CD14-positive monocyte (primary cell): ENCODE measurements around the gene TLR4. TPM values are rescaled to one million over a fixed set of nuclear protein-coding genes. Genes with fewer than 3 reads are reported as not detected.

Source experiments
- DNase-seq, 3 donors: peaks; one replicate each; pipeline ENCODE4 v3.0.0-alpha.2; 2011 to 2022
- H2AFZ ChIP-seq: 2 replicates; pipeline ENCODE4 v1.6.0; 2012; ENCODE audit warnings: mild to moderate bottlenecking, low read depth, low read length, inconsistent platforms; ENCODE audit not compliant: insufficient read depth, poor library complexity, severe bottlenecking
- H3K27ac ChIP-seq, 2 donors: 1 replicate in 1 of 2; 2 replicates in 1 of 2; pipeline ENCODE4 v1.5.1; 2012 to 2013; ENCODE audit warnings: low read length in 2 of 2, control low read depth in 1 of 2, inconsistent platforms in 1 of 2, low read depth in 1 of 2, mild to moderate bottlenecking in 1 of 2
- H3K27me3 ChIP-seq, 2 donors: one replicate each; pipeline versions ENCODE4 v1.6.0 to v1.6.1; 2011 to 2013; ENCODE audit warnings: low read length in 2 of 2; ENCODE audit not compliant: control insufficient read depth in 2 of 2, insufficient read depth in 2 of 2
- H3K36me3 ChIP-seq, 2 donors: replicated peaks in 1 of 2; 1 replicate in 1 of 2; 2 replicates in 1 of 2; pipeline versions ENCODE4 v1.5.1 to v1.6.1; 2012 to 2013; ENCODE audit warnings: low read length in 2 of 2, control low read depth in 1 of 2, inconsistent platforms in 1 of 2, mild to moderate bottlenecking in 1 of 2; ENCODE audit not compliant: insufficient read depth in 2 of 2, control insufficient read depth in 1 of 2
- H3K4me1 ChIP-seq, 2 donors: 1 replicate in 1 of 2; 2 replicates in 1 of 2; pipeline versions ENCODE4 v1.5.1 to v1.6.1; 2012 to 2013; ENCODE audit warnings: low read length in 2 of 2, control low read depth in 1 of 2, inconsistent platforms in 1 of 2, mild to moderate bottlenecking in 1 of 2, moderate library complexity in 1 of 2; ENCODE audit not compliant: insufficient read depth in 2 of 2, control insufficient read depth in 1 of 2
- H3K4me2 ChIP-seq: replicated peaks from 2 replicates; pipeline ENCODE3; 2012; ENCODE audit warnings: low read length, moderate library complexity, mild to moderate bottlenecking; ENCODE audit not compliant: poor library complexity, severe bottlenecking; ENCODE audit errors: extremely low read depth
- H3K4me3 ChIP-seq, 3 experiments: fragments of 200-600 bp in 1 of 3; sonication (generic) in 1 of 3; replicated peaks in 1 of 3; 1 replicate in 2 of 3; 2 replicates in 1 of 3; pipeline ENCODE4 v1.5.1; 2011 to 2013; ENCODE audit warnings: low read length in 3 of 3, mild to moderate bottlenecking in 3 of 3, control low read depth in 2 of 3, low read depth in 2 of 3, inconsistent platforms in 1 of 3, moderate library complexity in 1 of 3
- H3K79me2 ChIP-seq: 2 replicates; pipeline ENCODE4 v1.6.0; 2012; ENCODE audit warnings: mild to moderate bottlenecking, control low read depth, inconsistent platforms, low read length, moderate library complexity; ENCODE audit not compliant: insufficient read depth
- H3K9ac ChIP-seq: 2 replicates; pipeline ENCODE4 v1.6.0; 2017; ENCODE audit warnings: low read length, mild to moderate bottlenecking; ENCODE audit not compliant: insufficient read depth, poor library complexity, severe bottlenecking
- H3K9me3 ChIP-seq, 2 donors: replicated peaks in 1 of 2; 1 replicate in 1 of 2; 2 replicates in 1 of 2; pipeline versions ENCODE4 v1.5.1 to v1.6.1; 2012 to 2013; ENCODE audit warnings: low read length in 2 of 2, control low read depth in 1 of 2; ENCODE audit not compliant: control insufficient read depth in 1 of 2, insufficient read depth in 1 of 2
- H4K20me1 ChIP-seq: 2 replicates; pipeline ENCODE4 v1.6.0; 2012; ENCODE audit warnings: mild to moderate bottlenecking, low read length, control low read depth, moderate library complexity; ENCODE audit not compliant: insufficient read depth
- H3K27ac Mint-ChIP-seq, 7 donors: one replicate each; pipeline ENCODE4 v1.8.0; 2020; ENCODE audit warnings: mild to moderate bottlenecking in 7 of 7, mixed read lengths in 7 of 7, moderate library complexity in 6 of 7, inconsistent platforms in 2 of 7
- H3K27me3 Mint-ChIP-seq, 3 donors: one replicate each; pipeline ENCODE4 v1.8.0; 2021 to 2022; ENCODE audit warnings: low read depth in 3 of 3, mild to moderate bottlenecking in 3 of 3, mixed read lengths in 3 of 3, moderate library complexity in 3 of 3, inconsistent platforms in 1 of 3
- H3K36me3 Mint-ChIP-seq, 2 donors: one replicate each; pipeline ENCODE4 v1.8.0; 2020; ENCODE audit warnings: mixed read lengths in 2 of 2, inconsistent platforms in 1 of 2, mild to moderate bottlenecking in 1 of 2
- H3K4me1 Mint-ChIP-seq: one replicate; pipeline ENCODE4 v1.8.0; 2020; ENCODE audit warnings: mild to moderate bottlenecking, mixed read lengths
- H3K4me3 Mint-ChIP-seq, 2 donors: one replicate each; pipeline ENCODE4 v1.8.0; 2020; ENCODE audit warnings: mild to moderate bottlenecking in 2 of 2, mixed read lengths in 2 of 2, moderate library complexity in 1 of 2
- H3K9me3 Mint-ChIP-seq, 7 donors: one replicate each; pipeline ENCODE4 v1.8.0; 2020 to 2022; ENCODE audit warnings: mixed read lengths in 7 of 7, mild to moderate bottlenecking in 6 of 7, moderate library complexity in 6 of 7, inconsistent platforms in 2 of 7
- WGBS: methylation state at CpG from one replicate; pipeline ENCODE4 v1.1.5; 2013; ENCODE audit warnings: missing lambda C conversion rate; ENCODE audit not compliant: insufficient coverage; 5-methylcytosine and 5-hydroxymethylcytosine counted together
- intact Hi-C, 2 donors: fragments of 100-400 bp; cut with micrococcal nuclease; formaldehyde crosslinking; loops; one replicate each; pipeline versions ENCODE4 v1.15.0 to v1.15.1; 2023
- polyA plus RNA-seq, 3 donors: library from polyadenylated mRNA; depleted of rRNA in 1 of 3; unstranded in 2 of 3; stranded (reverse) in 1 of 3; fragments of 300-500 nt in 2 of 3; fragments of >200 nt in 1 of 3; fragmentation: Illumina TruSeq in 2 of 3; gene quantifications; 1 replicate in 2 of 3; 2 replicates in 1 of 3; pipeline ENCODE4 v1.2.3, GENCODE V29; 2012 to 2021
- small RNA-seq: library from RNA; depleted of rRNA; stranded (forward); fragments of <200 nt; gene quantifications from one replicate; pipeline ENCODE3, GENCODE V24; 2012; ENCODE audit warnings: low read depth; ENCODE audit not compliant: insufficient read length
- TF ChIP-seq, protein P1 (sequence below): fragments of 200-600 bp; IDR thresholded peaks from one replicate; pipeline ENCODE4 v1.8.0; 2022; ENCODE audit warnings: antibody characterized with exemption, mild to moderate bottlenecking

TLR4 gene
- polyA plus RNA-seq, 3 donors: 34.0 to 214 (median 174) TPM

DNA sequence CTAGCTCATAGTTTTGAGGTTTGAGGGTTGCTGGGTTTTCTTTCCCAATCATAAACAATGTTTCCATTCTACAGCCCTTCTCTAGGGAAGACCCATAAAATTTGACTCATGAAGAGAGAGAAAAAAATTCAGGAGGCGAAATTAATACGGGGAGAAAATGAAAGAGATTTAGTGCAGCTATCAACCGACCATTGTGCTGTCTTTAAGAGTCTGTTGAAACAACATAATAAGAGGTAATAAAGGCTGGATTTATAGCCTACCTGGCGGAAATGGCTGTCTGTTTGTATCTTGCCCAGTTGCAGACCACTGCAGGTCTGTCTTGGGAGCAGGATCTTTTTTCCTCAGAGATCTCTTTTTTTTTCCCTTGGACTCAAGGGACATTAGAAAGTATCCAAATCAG is 66.9 kb downstream of the TLR4 start:
- Histone ChIP-seq H3K4me2 (no peak overlapping the region), H4K20me1 (no peaks in the 10 kb centered on the region), H3K79me2 (no peaks in the 10 kb centered on the region), H3K36me3 (no peaks in the 10 kb centered on the region), H3K27ac (no peak overlapping the region), H3K27me3 (no peaks in the 10 kb centered on the region), H3K4me3 (no peak overlapping the region), H3K9me3 (no peaks in the 10 kb centered on the region), H3K4me1 (no peaks in the 10 kb centered on the region), H3K9ac (no peak overlapping the region), H2AFZ (no peak overlapping the region)
- intact Hi-C loops: loop anchor here in 1 of 2 donors (10.0 kb wide), 1 partner anchor 126 kb away; no protein-coding TSS in a partner anchor
- 73% methylated on average over 4 of the region's 4 CpGs for WGBS
- TF ChIP-seq, protein P1, sequence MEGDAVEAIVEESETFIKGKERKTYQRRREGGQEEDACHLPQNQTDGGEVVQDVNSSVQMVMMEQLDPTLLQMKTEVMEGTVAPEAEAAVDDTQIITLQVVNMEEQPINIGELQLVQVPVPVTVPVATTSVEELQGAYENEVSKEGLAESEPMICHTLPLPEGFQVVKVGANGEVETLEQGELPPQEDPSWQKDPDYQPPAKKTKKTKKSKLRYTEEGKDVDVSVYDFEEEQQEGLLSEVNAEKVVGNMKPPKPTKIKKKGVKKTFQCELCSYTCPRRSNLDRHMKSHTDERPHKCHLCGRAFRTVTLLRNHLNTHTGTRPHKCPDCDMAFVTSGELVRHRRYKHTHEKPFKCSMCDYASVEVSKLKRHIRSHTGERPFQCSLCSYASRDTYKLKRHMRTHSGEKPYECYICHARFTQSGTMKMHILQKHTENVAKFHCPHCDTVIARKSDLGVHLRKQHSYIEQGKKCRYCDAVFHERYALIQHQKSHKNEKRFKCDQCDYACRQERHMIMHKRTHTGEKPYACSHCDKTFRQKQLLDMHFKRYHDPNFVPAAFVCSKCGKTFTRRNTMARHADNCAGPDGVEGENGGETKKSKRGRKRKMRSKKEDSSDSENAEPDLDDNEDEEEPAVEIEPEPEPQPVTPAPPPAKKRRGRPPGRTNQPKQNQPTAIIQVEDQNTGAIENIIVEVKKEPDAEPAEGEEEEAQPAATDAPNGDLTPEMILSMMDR: no peak
- Mint-ChIP-seq H3K36me3 (peaks cover 0 to 3% of the 10 kb centered on the region in 2 donors), H3K4me1 (peaks cover 23% of the 10 kb centered on the region), H3K27me3 (peaks cover 0 to 2% (median 2%) of the 10 kb centered on the region in 3 donors), H3K27ac (no peak overlapping the region), H3K9me3 (peaks cover 0 to 3% (median 0%) of the 10 kb centered on the region in 7 donors), H3K4me3 (no peak overlapping the region)
- DNase-seq: no peak

GRCh38 chr9:117772960-117773359 is 68.8 kb downstream of the TLR4 start:
- TF ChIP-seq, protein P1: no peak
- no peak overlapping the region for H2AFZ ChIP-seq
- Mint-ChIP-seq H3K4me3 (no peak overlapping the region), H3K27ac (peak overlapping the region in 1 of 7 donors; percentile 33), H3K4me1 (peaks cover 32% of the 10 kb centered on the region), H3K27me3 (peaks cover 0 to 2% (median 2%) of the 10 kb centered on the region in 3 donors), H3K9me3 (peaks cover 0 to 3% (median 0%) of the 10 kb centered on the region in 7 donors), H3K36me3 (no peaks in the 10 kb centered on the region)
- H3K36me3 ChIP-seq: no peaks in the 10 kb centered on the region
- H3K79me2 ChIP-seq: no peaks in the 10 kb centered on the region
- intact Hi-C loops: loop anchor here in 1 of 2 donors (10.0 kb wide), 1 partner anchor 128 kb away; no protein-coding TSS in a partner anchor
- H3K4me1 ChIP-seq: peaks cover 7 to 8% of the 10 kb centered on the region in 2 donors
- 68% methylated on average over 3 of the region's 3 CpGs for WGBS
- no peak overlapping the region for H3K27ac ChIP-seq
- no peaks in the 10 kb centered on the region for H4K20me1 ChIP-seq
- H3K9ac ChIP-seq: no peak overlapping the region
- no peak overlapping the region for H3K4me3 ChIP-seq
- DNase-seq: peak in 1 of 3 donors; percentile 15
- no peak overlapping the region for H3K4me2 ChIP-seq
- no peaks in the 10 kb centered on the region for H3K27me3 ChIP-seq
- H3K9me3 ChIP-seq: no peaks in the 10 kb centered on the region

Small RNA genes within 50 kb of the gene (small RNA-seq; reads per million reads assigned to genes)
- not detected for gene RNU6-1082P
